HG02678 (cell line): ENCODE data around the gene GPC1.

Experiments
- ATAC-seq: cut with Tn5 transposase; IDR thresholded peaks from one replicate; pipeline ENCODE4 v1.9.1; 2021; ENCODE audit warnings: mild to moderate bottlenecking, moderate library complexity; ENCODE audit not compliant: unreplicated experiment

The GPC1 gene

GRCh38 chr2:240464514-240465241, 29.2 kb downstream of the GPC1 start:
- ATAC-seq: no peak

GRCh38 chr2:240465268-240465764, 29.9 kb downstream of the GPC1 start:
- no peak for ATAC-seq

GRCh38 chr2:240465765-240466578, 30.5 kb downstream of the GPC1 start:
- no peak for ATAC-seq

GRCh38 chr2:240466579-240467148, 31.2 kb downstream of the GPC1 start:
- no peak for ATAC-seq

- ATAC-seq: no peak
These were observed 31.7 kb downstream of the GPC1 start for GRCh38 chr2:240467149-240467642.

- no peak for ATAC-seq
These were observed 32.3 kb downstream of the GPC1 start for GRCh38 chr2:240467659-240468302.

GRCh38 chr2:240468303-240469238, 33.1 kb downstream of the GPC1 start:
- ATAC-seq: no peak

- no peak for ATAC-seq
These were observed 33.8 kb downstream of the GPC1 start for GRCh38 chr2:240469239-240469636.

- no peak for ATAC-seq
These were observed 34.3 kb downstream of the GPC1 start for GRCh38 chr2:240469740-240470139.

GRCh38 chr2:240472078-240472790, 36.8 kb downstream of the GPC1 start:
- no peak for ATAC-seq

- no peak for ATAC-seq
These were observed 37.7 kb downstream of the GPC1 start for GRCh38 chr2:240473211-240473610.

- ATAC-seq: no peak
These were observed 42.5 kb downstream of the GPC1 start for GRCh38 chr2:240477916-240478315.

GRCh38 chr2:240478346-240479110, 43.1 kb downstream of the GPC1 start:
- ATAC-seq: no peak

- ATAC-seq: no peak
These were observed 43.6 kb downstream of the GPC1 start for GRCh38 chr2:240479111-240479501.

- ATAC-seq: no peak
These were observed 45.6 kb downstream of the GPC1 start for GRCh38 chr2:240480834-240481623.

GRCh38 chr2:240481720-240482119, 46.3 kb downstream of the GPC1 start:
- no peak for ATAC-seq

GRCh38 chr2:240482141-240482540, 46.7 kb downstream of the GPC1 start:
- ATAC-seq: no peak

GRCh38 chr2:240491483-240491882, 56.0 kb downstream of the GPC1 start:
- no peak for ATAC-seq
